HepG2 (cell line): ENCODE data around the gene CTSZ. TPM values are rescaled to one million over a fixed set of nuclear protein-coding genes. Genes with fewer than 3 reads are reported as not detected.

ENCODE experiments used
- ATAC-seq: fragments of 200-7000 bp; cut with Tn5 transposase; 3 replicates; pipeline ENCODE4 v1.9.1; 2020; ENCODE audit warnings: mild to moderate bottlenecking, moderate library complexity
- BruUV-seq: library from RNA; stranded (reverse); fragments of 400-500 nt; replicated peaks from 2 replicates; lab custom pipeline; 2021; lab: Mats Ljungman, UMichigan
- CTCF ChIA-PET: fragments of 300-600 bp; formaldehyde crosslinking; extraction: SDS; loops from one replicate; lab custom pipeline; 2021; ENCODE audit warnings: low total read pairs, inconsistent platforms, low intra/inter-chr PET ratio; lab: Yijun Ruan, JAX
- POLR2A ChIA-PET: fragments of 350-600 bp; sonication (Branson Sonifier 250); formaldehyde crosslinking; loops from one replicate; lab custom pipeline; 2020; ENCODE audit warnings: antibody characterized with exemption, inconsistent platforms; lab: Yijun Ruan, JAX
- DNase-seq: peaks from one replicate; pipeline ENCODE4 v3.0.0-alpha.2; 2015; ENCODE audit warnings: low spot score
- FAIRE-seq: peaks from 3 replicates; lab custom pipeline; 2011; peaks lifted over from hg19 to GRCh38; lab: Jason Lieb, UNC
- H2AFZ ChIP-seq: one replicate; pipeline ENCODE4 v1.6.1; 2011; ENCODE audit warnings: low read length, inconsistent platforms
- H3K27ac ChIP-seq: fragments of 300-600 bp; 3 replicates; pipeline ENCODE4 v1.8.0; 2011; ENCODE audit warnings: mixed run types, mild to moderate bottlenecking, mixed read lengths, low read length, inconsistent platforms; ENCODE audit not compliant: insufficient read depth; ENCODE audit errors: extremely low read length
- H3K27me3 ChIP-seq, 2 experiments: fragments of 200-600 bp in 1 of 2; 2 replicates in 1 of 2; 3 replicates in 1 of 2; pipeline versions ENCODE4 v1.6.0 to v1.8.0; 2011; ENCODE audit warnings: low read length in 2 of 2, mild to moderate bottlenecking in 2 of 2, moderate library complexity in 2 of 2, inconsistent platforms in 1 of 2; ENCODE audit not compliant: insufficient read depth in 2 of 2, control insufficient read depth in 1 of 2
- H3K36me3 ChIP-seq, 2 experiments: fragments of 200-600 bp in 1 of 2; replicated peaks in 1 of 2; 2 replicates in 1 of 2; 3 replicates in 1 of 2; pipeline versions ENCODE4 v1.5.1 to v1.8.0; 2011; ENCODE audit warnings: low read length in 2 of 2, inconsistent platforms in 1 of 2; ENCODE audit not compliant: insufficient read depth in 2 of 2, control insufficient read depth in 1 of 2
- H3K4me1 ChIP-seq: 2 replicates; pipeline ENCODE4 v1.5.1; 2012; ENCODE audit warnings: low read length, inconsistent platforms; ENCODE audit not compliant: insufficient read depth
- H3K4me2 ChIP-seq: 2 replicates; pipeline ENCODE4 v1.6.0; 2011; ENCODE audit warnings: low read depth, low read length, inconsistent platforms
- H3K4me3 ChIP-seq, 3 experiments: fragments of 200-600 bp in 1 of 3; sonication (generic), shearing (Covaris generic) in 1 of 3; replicated peaks in 1 of 3; 2 replicates each; pipeline ENCODE4 v1.5.1; 2011 to 2016; ENCODE audit warnings: low read length in 3 of 3, inconsistent platforms in 2 of 3, low read depth in 2 of 3, mild to moderate bottlenecking in 2 of 3, control low read depth in 1 of 3, mixed read lengths in 1 of 3; ENCODE audit not compliant: insufficient read depth in 1 of 3
- H3K79me2 ChIP-seq: one replicate; pipeline ENCODE4 v1.6.1; 2011; ENCODE audit warnings: low read length, inconsistent platforms; ENCODE audit not compliant: insufficient read depth
- H3K9ac ChIP-seq: 2 replicates; pipeline ENCODE4 v1.6.0; 2011; ENCODE audit warnings: mild to moderate bottlenecking, low read depth, low read length, inconsistent platforms; ENCODE audit not compliant: insufficient read depth
- H3K9me3 ChIP-seq: 2 replicates; pipeline ENCODE4 v1.5.1; 2012; ENCODE audit warnings: mild to moderate bottlenecking, low read length
- H4K20me1 ChIP-seq: 2 replicates; pipeline ENCODE4 v1.6.0; 2011; ENCODE audit warnings: inconsistent platforms, mild to moderate bottlenecking, low read length, moderate library complexity; ENCODE audit not compliant: insufficient read depth
- CC2D1A ChIP-seq: sonication (generic); formaldehyde crosslinking; IDR thresholded peaks from 2 replicates; pipeline ENCODE4 v1.8.1; 2023; ENCODE audit warnings: mild to moderate bottlenecking, missing genetic modification reagents
- DBP ChIP-seq: sonication (generic); formaldehyde crosslinking; IDR thresholded peaks from 2 replicates; pipeline ENCODE4 v1.4.0; 2020; ENCODE audit warnings: missing genetic modification reagents; ENCODE audit errors: not compliant biosample characterization
- NFRKB ChIP-seq: fragments of 450-650 bp; IDR thresholded peaks from 2 replicates; pipeline ENCODE4 v1.6.1; 2017
- PRPF4 ChIP-seq: fragments of 200-400 bp; formaldehyde crosslinking; IDR thresholded peaks from 2 replicates; pipeline ENCODE4 v1.6.1; 2016; ENCODE audit warnings: low read length, low read depth; ENCODE audit not compliant: poor library complexity, severe bottlenecking
- RARG ChIP-seq: sonication (generic); formaldehyde crosslinking; IDR thresholded peaks from 2 replicates; pipeline ENCODE4 v1.4.0; 2020; ENCODE audit warnings: low read depth, mild to moderate bottlenecking, missing genetic modification reagents
- SRY ChIP-seq: sonication (generic); formaldehyde crosslinking; IDR thresholded peaks from 2 replicates; pipeline ENCODE4 v1.8.0; 2022; ENCODE audit warnings: mild to moderate bottlenecking, missing genetic modification reagents
- TBX3 ChIP-seq: fragments of 450-650 bp; IDR thresholded peaks from 2 replicates; pipeline ENCODE4 v1.6.1; 2017; ENCODE audit warnings: antibody characterized with exemption, mild to moderate bottlenecking, inconsistent platforms, borderline replicate concordance
- ZFX ChIP-seq: sonication (generic); formaldehyde crosslinking; IDR thresholded peaks from 2 replicates; pipeline ENCODE4 v1.4.0; 2020; ENCODE audit warnings: mild to moderate bottlenecking, low read depth, missing genetic modification reagents, moderate library complexity
- ZNF225 ChIP-seq: sonication (generic); formaldehyde crosslinking; IDR thresholded peaks from 2 replicates; pipeline ENCODE4 v1.4.0; 2020; ENCODE audit warnings: mild to moderate bottlenecking, missing genetic modification reagents
- ZNF275 ChIP-seq: sonication (generic); formaldehyde crosslinking; IDR thresholded peaks from 2 replicates; pipeline ENCODE4 v1.8.0; 2022; ENCODE audit warnings: missing genetic modification reagents, mild to moderate bottlenecking, inconsistent platforms, borderline replicate concordance
- ZNF800 ChIP-seq: sonication (generic); formaldehyde crosslinking; IDR thresholded peaks from 2 replicates; pipeline ENCODE4 v1.4.0; 2020; ENCODE audit warnings: missing genetic modification reagents
- ZSCAN29 ChIP-seq: sonication (generic); formaldehyde crosslinking; conservative IDR thresholded peaks from 2 replicates; pipeline ENCODE4 v1.4.0; 2020; ENCODE audit warnings: mild to moderate bottlenecking, missing genetic modification reagents
- ZUFSP ChIP-seq: sonication (generic); formaldehyde crosslinking; IDR thresholded peaks from 2 replicates; pipeline ENCODE4 v1.9.0; 2021; ENCODE audit warnings: missing genetic modification reagents, mild to moderate bottlenecking, borderline replicate concordance
- WGBS: methylation state at CpG from one replicate; pipeline ENCODE4 v1.1.6; 2017; ENCODE audit warnings: low lambda C conversion rate; 5-methylcytosine and 5-hydroxymethylcytosine counted together
- in situ Hi-C: cut with HindIII; loops from 2 replicates; pipeline ENCODE4 v1.10.0; 2017; ENCODE audit warnings: low pct_unique_long_range_greater_than_20kb; ENCODE audit not compliant: extremely low pct_ligation_motif_present
- intact Hi-C: fragments of 100-400 bp; cut with micrococcal nuclease; formaldehyde crosslinking; loops from one replicate; pipeline ENCODE4 v1.10.0; 2022; ENCODE audit not compliant: unreplicated experiment
- polyA plus RNA-seq, 8 experiments: library from polyadenylated mRNA; depleted of rRNA in 3 of 8; stranded (reverse) in 7 of 8; unstranded in 1 of 8; fragments of >200 nt; fragmentation: Illumina TruSeq in 4 of 8; extraction: Trizol in 4 of 8; gene quantifications; 2 replicates each; pipeline versions ENCODE4 v1.2.1 to v1.2.3, GENCODE V29; 2011 to 2016; ENCODE audit warnings: low read depth in 4 of 8, missing spikeins in 1 of 8, mixed read lengths in 1 of 8; ENCODE audit not compliant: insufficient read depth in 1 of 8
- total RNA-seq, 5 experiments: library from RNA; depleted of rRNA; stranded (reverse); fragments of >200 nt; fragmentation: Illumina TruSeq; extraction: Trizol; gene quantifications; 2 replicates each; pipeline ENCODE4 v1.2.3, GENCODE V29; 2016; ENCODE audit warnings: low read depth in 1 of 5
- TF ChIP-seq, protein P1 (sequence below): sonication (generic); formaldehyde crosslinking; IDR thresholded peaks from 2 replicates; pipeline ENCODE4 v1.8.0; 2022; ENCODE audit warnings: mild to moderate bottlenecking, missing genetic modification reagents, moderate library complexity
- TF ChIP-seq, protein P2 (sequence below): sonication (generic); formaldehyde crosslinking; IDR thresholded peaks from 2 replicates; pipeline ENCODE4 v1.5.0; 2020; ENCODE audit warnings: mild to moderate bottlenecking, missing genetic modification reagents, moderate library complexity

The CTSZ gene
- total and polyA plus RNA-seq, 2 of the 13 experiments (the other 11 are each of a cell fraction or from before 2014, with no cell fraction given) = 0.33 TPM; not detected in 1

GRCh38 chr20:59006167-59006863, 739 bp downstream of the CTSZ start:
- Histone ChIP-seq H3K4me3 (peak overlapping the region in 1 of 3 experiments; percentile 73; a peak in 1 of 6 replicates), H3K27ac (peak overlapping the region; percentile 3), H2AFZ (no peak overlapping the region), H3K4me2 (peak overlapping the region; percentile 90), H3K27me3 (peaks cover 2 to 27% of the 10 kb centered on the region in 2 experiments), H3K9me3 (no peaks in the 10 kb centered on the region), H3K4me1 (peaks cover 93% of the 10 kb centered on the region), H3K36me3 (no peaks in the 10 kb centered on the region), H3K79me2 (no peaks in the 10 kb centered on the region), H4K20me1 (no peaks in the 10 kb centered on the region), H3K9ac (no peak overlapping the region)
- WGBS = 68% methylated on average over 22 of the region's 29 CpGs
- DNase-seq (no peak), FAIRE-seq (no peak), ATAC-seq (peak; percentile 27)
- in situ Hi-C loops (no loop called here), intact Hi-C loops (no loop called here)
- no TSS peak for BruUV-seq
- CTCF ChIA-PET = no interaction called here
- POLR2A ChIA-PET = interaction anchor here (1.0 to 2.1 kb wide), 2 partner anchors 10 to 26 kb away, joined by 3 to 9 read pairs; partner anchors contain the start of gene ATP5F1E
- no peak for TF ChIP-seq TBX3
- TF ChIP-seq, protein P1, sequence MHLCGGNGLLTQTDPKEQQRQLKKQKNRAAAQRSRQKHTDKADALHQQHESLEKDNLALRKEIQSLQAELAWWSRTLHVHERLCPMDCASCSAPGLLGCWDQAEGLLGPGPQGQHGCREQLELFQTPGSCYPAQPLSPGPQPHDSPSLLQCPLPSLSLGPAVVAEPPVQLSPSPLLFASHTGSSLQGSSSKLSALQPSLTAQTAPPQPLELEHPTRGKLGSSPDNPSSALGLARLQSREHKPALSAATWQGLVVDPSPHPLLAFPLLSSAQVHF (CRISPR knock-in tag) = no peak
- no peak for TF ChIP-seq SRY (CRISPR knock-in tag)
- TF ChIP-seq ZUFSP (CRISPR knock-in tag) = no peak
- TF ChIP-seq ZSCAN29 (CRISPR knock-in tag) = no peak
- no peak for TF ChIP-seq NFRKB
- no peak for TF ChIP-seq RARG (CRISPR knock-in tag)
- no peak for TF ChIP-seq PRPF4
- 0 out of 2 replicates have a peak, but pooled peaks have one; percentile 23 for TF ChIP-seq ZNF800 (CRISPR knock-in tag)
- TF ChIP-seq ZNF225 (CRISPR knock-in tag) = peak; percentile 21; the same call in 1 of the 2 replicates
- TF ChIP-seq CC2D1A = no peak
- TF ChIP-seq, protein P2, sequence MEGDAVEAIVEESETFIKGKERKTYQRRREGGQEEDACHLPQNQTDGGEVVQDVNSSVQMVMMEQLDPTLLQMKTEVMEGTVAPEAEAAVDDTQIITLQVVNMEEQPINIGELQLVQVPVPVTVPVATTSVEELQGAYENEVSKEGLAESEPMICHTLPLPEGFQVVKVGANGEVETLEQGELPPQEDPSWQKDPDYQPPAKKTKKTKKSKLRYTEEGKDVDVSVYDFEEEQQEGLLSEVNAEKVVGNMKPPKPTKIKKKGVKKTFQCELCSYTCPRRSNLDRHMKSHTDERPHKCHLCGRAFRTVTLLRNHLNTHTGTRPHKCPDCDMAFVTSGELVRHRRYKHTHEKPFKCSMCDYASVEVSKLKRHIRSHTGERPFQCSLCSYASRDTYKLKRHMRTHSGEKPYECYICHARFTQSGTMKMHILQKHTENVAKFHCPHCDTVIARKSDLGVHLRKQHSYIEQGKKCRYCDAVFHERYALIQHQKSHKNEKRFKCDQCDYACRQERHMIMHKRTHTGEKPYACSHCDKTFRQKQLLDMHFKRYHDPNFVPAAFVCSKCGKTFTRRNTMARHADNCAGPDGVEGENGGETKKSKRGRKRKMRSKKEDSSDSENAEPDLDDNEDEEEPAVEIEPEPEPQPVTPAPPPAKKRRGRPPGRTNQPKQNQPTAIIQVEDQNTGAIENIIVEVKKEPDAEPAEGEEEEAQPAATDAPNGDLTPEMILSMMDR (CRISPR knock-in tag) = no peak
- TF ChIP-seq DBP (CRISPR knock-in tag) = no peak
- no peak for TF ChIP-seq ZNF275 (CRISPR knock-in tag)
- peak; percentile 63 for TF ChIP-seq ZFX (CRISPR knock-in tag)
